SK-N-SH (cell line): ENCODE measurements around the gene C4A. TPM values are rescaled to one million over a fixed set of nuclear protein-coding genes. Genes with fewer than 3 reads are reported as not detected.

Experiments used
- CTCF ChIA-PET: fragments of 300-600, 350-600 bp; formaldehyde crosslinking; extraction: SDS; loops from one replicate; lab custom pipeline; 2021; lab: Yijun Ruan, JAX
- POLR2A ChIA-PET: fragments of 350-600 bp; sonication (Branson Sonifier 250); formaldehyde crosslinking; extraction: SDS; loops from one replicate; lab custom pipeline; 2020; ENCODE audit warnings: antibody characterized with exemption, inconsistent platforms; lab: Yijun Ruan, JAX
- DNase-seq: peaks from one replicate; pipeline ENCODE4 v3.0.0; 2012
- H2AFZ ChIP-seq: fragments of 200-600 bp; sonication (generic); 2 replicates; pipeline ENCODE4 v1.8.1; 2016; ENCODE audit warnings: antibody characterized with exemption, mild to moderate bottlenecking, low read depth
- H3F3A ChIP-seq: fragments of 200-600 bp; sonication (generic); replicated peaks from 2 replicates; pipeline ENCODE3; 2016; ENCODE audit warnings: antibody characterized with exemption, mild to moderate bottlenecking; ENCODE audit not compliant: insufficient read depth
- H3K27ac ChIP-seq, 2 experiments: fragments of 200-500 bp in 1 of 2; fragments of 200-600 bp in 1 of 2; sonication (Bioruptor generic) in 1 of 2; sonication (generic), shearing (Covaris generic) in 1 of 2; 2 replicates each; pipeline versions ENCODE4 v1.5.1 to v1.6.1; 2014 to 2016; ENCODE audit warnings: low read depth in 2 of 2, inconsistent platforms in 1 of 2, low read length in 1 of 2, mild to moderate bottlenecking in 1 of 2, mixed read lengths in 1 of 2
- H3K27me3 ChIP-seq: fragments of 200-600 bp; sonication (generic), shearing (Covaris generic); 2 replicates; pipeline ENCODE4 v1.6.1; 2016; ENCODE audit warnings: mixed run types; ENCODE audit not compliant: insufficient read depth
- H3K36me3 ChIP-seq, 2 experiments: fragments of 200-500 bp in 1 of 2; fragments of 200-600 bp in 1 of 2; sonication (Bioruptor generic) in 1 of 2; sonication (generic) in 1 of 2; replicated peaks in 1 of 2; 2 replicates each; pipeline versions ENCODE3 to v1.5.1; 2014 to 2016; ENCODE audit warnings: low read length in 1 of 2, mild to moderate bottlenecking in 1 of 2; ENCODE audit not compliant: insufficient read depth in 2 of 2, control insufficient read depth in 1 of 2
- H3K4me1 ChIP-seq, 2 experiments: fragments of 200-500 bp in 1 of 2; fragments of 200-600 bp in 1 of 2; sonication (Bioruptor generic) in 1 of 2; sonication (generic), shearing (Covaris generic) in 1 of 2; 2 replicates each; pipeline versions ENCODE4 v1.5.1 to v1.6.1; 2014 to 2016; ENCODE audit warnings: low read depth in 1 of 2, low read length in 1 of 2, mixed run types in 1 of 2; ENCODE audit not compliant: insufficient read depth in 2 of 2, control insufficient read depth in 1 of 2
- H3K4me2 ChIP-seq: fragments of 200-600 bp; sonication (generic), shearing (Covaris generic); 2 replicates; pipeline ENCODE4 v1.6.1; 2017; ENCODE audit warnings: mixed run types
- H3K4me3 ChIP-seq, 2 experiments: fragments of 200-500 bp in 1 of 2; fragments of 200-600 bp in 1 of 2; sonication (Bioruptor generic) in 1 of 2; sonication (generic), shearing (Covaris generic) in 1 of 2; 2 replicates each; pipeline versions ENCODE4 v1.5.1 to v1.8.1; 2014 to 2016; ENCODE audit warnings: low read depth in 2 of 2, inconsistent platforms in 1 of 2, low read length in 1 of 2, mild to moderate bottlenecking in 1 of 2, mixed read lengths in 1 of 2, moderate library complexity in 1 of 2
- H3K79me2 ChIP-seq: fragments of 200-600 bp; sonication (generic); 2 replicates; pipeline ENCODE4 v1.8.1; 2017; ENCODE audit warnings: mild to moderate bottlenecking; ENCODE audit not compliant: insufficient read depth
- H3K9ac ChIP-seq: fragments of 200-600 bp; sonication (generic); 2 replicates; pipeline ENCODE4 v1.6.1; 2017; ENCODE audit warnings: mixed run types
- H3K9me2 ChIP-seq: fragments of 200-600 bp; sonication (generic); 2 replicates; pipeline ENCODE4 v1.6.1; 2017; ENCODE audit warnings: mixed run types
- H3K9me3 ChIP-seq: fragments of 200-600 bp; sonication (generic); 2 replicates; pipeline ENCODE4 v1.6.1; 2017; ENCODE audit warnings: mixed run types, mild to moderate bottlenecking, moderate library complexity
- H4K20me1 ChIP-seq: fragments of 200-600 bp; sonication (generic); 2 replicates; pipeline ENCODE4 v1.6.1; 2017; ENCODE audit warnings: mild to moderate bottlenecking, mixed run types; ENCODE audit not compliant: insufficient read depth
- CHD2 ChIP-seq: fragments of 150-350 bp; IDR thresholded peaks from 2 replicates; pipeline ENCODE4 v1.6.1; 2018; ENCODE audit warnings: low read length; ENCODE audit not compliant: partially characterized antibody
- FOSL2 ChIP-seq: IDR thresholded peaks from 2 replicates; pipeline ENCODE4 v1.4.0; 2012; ENCODE audit warnings: low read depth, mild to moderate bottlenecking, moderate library complexity, borderline replicate concordance
- GABPA ChIP-seq: IDR thresholded peaks from 2 replicates; pipeline ENCODE4 v1.4.0; 2012; ENCODE audit warnings: low read depth, mild to moderate bottlenecking
- GATA2 ChIP-seq: sonication (generic); formaldehyde crosslinking; IDR thresholded peaks from 2 replicates; pipeline ENCODE4 v1.5.0; 2020; ENCODE audit warnings: mild to moderate bottlenecking, missing genetic modification reagents
- IRF3 ChIP-seq: fragments of 150-350 bp; IDR thresholded peaks from 2 replicates; pipeline ENCODE4 v1.6.1; 2016; ENCODE audit warnings: mild to moderate bottlenecking, low read depth, low read length
- MEF2A ChIP-seq: IDR thresholded peaks from 2 replicates; pipeline ENCODE4 v1.4.0; 2012; ENCODE audit warnings: low read depth, borderline replicate concordance
- POLR2AphosphoS5 ChIP-seq: IDR thresholded peaks from 2 replicates; pipeline ENCODE4 v1.6.1; 2012; ENCODE audit warnings: low read depth, low read length
- RAD21 ChIP-seq: IDR thresholded peaks from 2 replicates; pipeline ENCODE4 v1.6.1; 2012; ENCODE audit warnings: mild to moderate bottlenecking, low read length
- RCOR1 ChIP-seq: fragments of 150-350 bp; IDR thresholded peaks from 2 replicates; pipeline ENCODE4 v1.6.1; 2017; ENCODE audit warnings: antibody characterized with exemption, low read length
- REST ChIP-seq: IDR thresholded peaks from 2 replicates; pipeline ENCODE4 v1.6.1; 2012; ENCODE audit warnings: mild to moderate bottlenecking, low read depth, low read length, moderate library complexity
- RFX5 ChIP-seq: IDR thresholded peaks from 2 replicates; pipeline ENCODE4 v1.6.1; 2012; ENCODE audit warnings: mild to moderate bottlenecking, improper control_type of control experiment, low read length
- RXRA ChIP-seq: IDR thresholded peaks from 2 replicates; pipeline ENCODE4 v1.4.0; 2012; ENCODE audit warnings: low read depth, mild to moderate bottlenecking, borderline replicate concordance
- TAF1 ChIP-seq: IDR thresholded peaks from 2 replicates; pipeline ENCODE4 v1.6.1; 2012; ENCODE audit warnings: low read depth, mild to moderate bottlenecking, low read length, moderate library complexity, borderline replicate concordance
- TEAD4 ChIP-seq: IDR thresholded peaks from 2 replicates; pipeline ENCODE4 v1.4.0; 2012; ENCODE audit warnings: mild to moderate bottlenecking, borderline replicate concordance; ENCODE audit not compliant: insufficient read depth
- ZBTB33 ChIP-seq: IDR thresholded peaks from 2 replicates; pipeline ENCODE4 v1.4.0; 2012; ENCODE audit warnings: low read depth, borderline replicate concordance
- WGBS: methylation state at CpG from one replicate; pipeline ENCODE4 v1.1.6; 2017; ENCODE audit warnings: low lambda C conversion rate; 5-methylcytosine and 5-hydroxymethylcytosine counted together
- polyA plus RNA-seq, 3 experiments: library from polyadenylated mRNA; depleted of rRNA; stranded (reverse); fragments of >200 nt; gene quantifications; 2 replicates each; pipeline ENCODE4 v1.2.3, GENCODE V29; 2012

Gene C4A
- polyA plus RNA-seq, 1 of the 3 experiments (the other 2 are of a cell fraction), result 11.4 TPM

- no peak for TF ChIP-seq FOSL2
- no peak for TF ChIP-seq TEAD4
These were observed 17.9 kb upstream of the C4A start (continued) for GRCh38 chr6:31963921-31964320.

GRCh38 chr6:31965700-31966099, 16.2 kb upstream of the C4A start:
- no peak overlapping the region for H3K27ac ChIP-seq
- H3K36me3 ChIP-seq, result peaks cover 31 to 90% of the 10 kb centered on the region in 2 experiments
- peaks cover 11% of the 10 kb centered on the region; the same call in 1 of the 2 replicates for H3K79me2 ChIP-seq
- TF ChIP-seq GATA2 (CRISPR knock-in tag), result no peak
- no peak for TF ChIP-seq RAD21
- no peak for TF ChIP-seq RCOR1
- TF ChIP-seq ZBTB33, result no peak
- no peak for TF ChIP-seq MEF2A
- no peak for TF ChIP-seq RXRA
- TF ChIP-seq CHD2, result no peak
- no peak for TF ChIP-seq IRF3
- no peak for TF ChIP-seq POLR2AphosphoS5
- no peak for TF ChIP-seq REST
- TF ChIP-seq GABPA, result no peak
- TF ChIP-seq RFX5, result no peak
- no peak for TF ChIP-seq TAF1
- no peak for TF ChIP-seq TEAD4
- no peak overlapping the region for H3K9ac ChIP-seq
- H3K9me2 ChIP-seq, result no peaks in the 10 kb centered on the region
- 95% methylated on average over 13 of the region's 13 CpGs for WGBS
- DNase-seq, result no peak
- ChIA-PET POLR2A (no interaction called here), CTCF (no interaction called here)
- no peak overlapping the region for H3K4me3 ChIP-seq
- peaks cover 3% of the 10 kb centered on the region for H3F3A ChIP-seq
- peaks cover 5 to 10% of the 10 kb centered on the region in 2 experiments; a peak in 1 of 4 replicates for H3K4me1 ChIP-seq
- H3K27me3 ChIP-seq, result no peaks in the 10 kb centered on the region
- H4K20me1 ChIP-seq, result no peaks in the 10 kb centered on the region
- H3K9me3 ChIP-seq, result no peaks in the 10 kb centered on the region
- H2AFZ ChIP-seq, result no peak overlapping the region
- no peak overlapping the region for H3K4me2 ChIP-seq
